ENCODE measurements around the gene ITM2C. TPM values are rescaled to one million over a fixed set of nuclear protein-coding genes. Genes with fewer than 3 reads are reported as not detected.

ITM2C gene
- total RNA-seq, 2 experiments from 2014 or later = 19.8 to 21.5 TPM

DNA sequence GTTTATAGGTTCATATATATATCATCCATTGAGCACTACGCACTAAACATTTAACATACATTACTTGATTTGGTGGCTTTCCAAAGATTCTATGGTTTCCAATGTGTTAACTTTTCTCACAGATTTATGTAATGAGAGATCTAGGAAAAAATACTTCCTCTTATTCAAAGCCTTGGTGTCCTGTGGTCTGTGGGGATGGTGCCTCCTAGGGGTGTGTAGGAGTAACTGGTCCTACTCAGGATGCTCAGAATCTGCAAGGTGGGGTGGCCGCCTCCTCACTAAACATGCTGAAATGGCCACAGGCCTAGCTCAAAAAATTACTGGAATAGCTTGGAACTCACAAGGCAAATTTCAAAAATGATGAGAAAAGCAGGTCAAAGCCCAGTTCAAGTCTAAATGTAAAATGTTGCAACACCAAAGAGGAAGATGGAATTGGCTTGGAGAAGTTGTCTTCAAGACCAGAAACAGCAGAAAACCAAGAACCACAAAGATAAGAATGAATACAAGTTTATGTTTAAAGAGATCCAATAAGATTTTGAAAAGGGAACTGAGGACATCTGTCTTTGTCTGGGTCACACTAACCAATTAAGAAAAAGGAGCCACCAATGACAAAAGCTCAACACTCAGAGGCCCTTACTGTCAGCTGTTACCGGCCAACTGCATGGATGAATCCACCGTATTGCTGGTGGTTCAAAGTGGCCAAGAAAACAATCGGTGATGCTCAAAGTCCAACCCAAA is 48.8 kb downstream of the ITM2C start:
- intact Hi-C loops (cut with DNase I, micrococcal nuclease) = loop anchor here in 1 of 2 experiments (5.0 kb wide), 2 partner anchors 66 to 86 kb away; no protein-coding TSS in a partner anchor
- CTCF ChIA-PET = interaction anchor here (1.6 kb wide), 1 partner anchor 74 kb away, joined by 4 read pairs; no protein-coding TSS in a partner anchor

DNA sequence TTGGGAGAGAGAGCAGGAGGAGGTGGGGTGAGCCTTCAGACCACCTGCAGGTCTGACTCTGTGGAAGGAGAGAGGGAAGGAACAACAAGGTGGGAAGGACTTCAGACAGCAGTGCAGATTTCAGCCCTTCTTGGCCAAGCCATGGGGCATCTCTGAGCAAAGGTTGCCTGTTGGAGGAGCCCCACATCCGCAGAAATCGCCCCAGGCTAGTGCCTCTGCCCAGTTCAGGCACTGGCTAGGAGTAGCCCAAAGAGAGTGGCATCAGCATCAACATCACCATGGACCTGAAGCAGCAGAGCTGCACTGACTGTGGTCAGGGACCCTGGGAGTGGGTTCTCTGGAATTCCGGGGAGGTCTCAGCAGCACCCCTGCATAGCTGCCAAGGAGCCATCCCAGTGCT is 50.1 kb downstream of the ITM2C start:
- H3K4me3 ChIP-seq (ENCODE audit: low read length) = no peak overlapping the region
- no peak overlapping the region for H3K27ac Mint-ChIP-seq
- H3K36me3 ChIP-seq (ENCODE audit: insufficient read depth, low read length) = peaks cover 8% of the 10 kb centered on the region
- DNase-seq = peak in 1 of 14 experiments; percentile 27
- no peaks in the 10 kb centered on the region for H3K27me3 Mint-ChIP-seq
- no peaks in the 10 kb centered on the region for H3K9me3 Mint-ChIP-seq
- ATAC-seq (ENCODE audit: poor library complexity) = no peak
- ChIA-PET POLR2A (no interaction called here), CTCF (no interaction called here)
- H3K36me3 Mint-ChIP-seq (ENCODE audit: low read depth) = peaks cover 12% of the 10 kb centered on the region
- no peaks in the 10 kb centered on the region for H3K27me3 ChIP-seq (ENCODE audit: control insufficient read depth in 1 of 2, insufficient read depth in 2 of 2, low read length in 2 of 2)
- H3K4me3 Mint-ChIP-seq = no peak overlapping the region
- H3K4me1 ChIP-seq (ENCODE audit: insufficient read depth, low read length) = no peaks in the 10 kb centered on the region
- H3K9me3 ChIP-seq (ENCODE audit: control insufficient read depth in 1 of 2, insufficient read depth in 1 of 2, low read length in 2 of 2) = no peaks in the 10 kb centered on the region
- H3K4me1 Mint-ChIP-seq (ENCODE audit: low read depth) = peaks cover 25% of the 10 kb centered on the region
- H3K27ac ChIP-seq (ENCODE audit: low read depth in 1 of 2, low read length in 2 of 2) = no peak overlapping the region
- intact Hi-C loops (cut with DNase I, micrococcal nuclease) = loop anchor here in 1 of 2 experiments (5.0 kb wide), 2 partner anchors 68 to 88 kb away; no protein-coding TSS in a partner anchor
- TF ChIP-seq, protein P1, sequence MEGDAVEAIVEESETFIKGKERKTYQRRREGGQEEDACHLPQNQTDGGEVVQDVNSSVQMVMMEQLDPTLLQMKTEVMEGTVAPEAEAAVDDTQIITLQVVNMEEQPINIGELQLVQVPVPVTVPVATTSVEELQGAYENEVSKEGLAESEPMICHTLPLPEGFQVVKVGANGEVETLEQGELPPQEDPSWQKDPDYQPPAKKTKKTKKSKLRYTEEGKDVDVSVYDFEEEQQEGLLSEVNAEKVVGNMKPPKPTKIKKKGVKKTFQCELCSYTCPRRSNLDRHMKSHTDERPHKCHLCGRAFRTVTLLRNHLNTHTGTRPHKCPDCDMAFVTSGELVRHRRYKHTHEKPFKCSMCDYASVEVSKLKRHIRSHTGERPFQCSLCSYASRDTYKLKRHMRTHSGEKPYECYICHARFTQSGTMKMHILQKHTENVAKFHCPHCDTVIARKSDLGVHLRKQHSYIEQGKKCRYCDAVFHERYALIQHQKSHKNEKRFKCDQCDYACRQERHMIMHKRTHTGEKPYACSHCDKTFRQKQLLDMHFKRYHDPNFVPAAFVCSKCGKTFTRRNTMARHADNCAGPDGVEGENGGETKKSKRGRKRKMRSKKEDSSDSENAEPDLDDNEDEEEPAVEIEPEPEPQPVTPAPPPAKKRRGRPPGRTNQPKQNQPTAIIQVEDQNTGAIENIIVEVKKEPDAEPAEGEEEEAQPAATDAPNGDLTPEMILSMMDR (IDR thresholded peaks at IDR 0.05) = no peak

More for the DNA sequence above, 48.8 kb downstream of the ITM2C start:
- H3K27ac ChIP-seq (ENCODE audit: low read depth in 1 of 2, low read length in 2 of 2) = no peak overlapping the region
- H3K9me3 Mint-ChIP-seq = no peaks in the 10 kb centered on the region
- peak; percentile 60 for ATAC-seq (ENCODE audit: poor library complexity)
- peaks cover 7% of the 10 kb centered on the region for H3K4me1 ChIP-seq (ENCODE audit: insufficient read depth, low read length)
- no peak overlapping the region for H3K27ac Mint-ChIP-seq
- H3K36me3 ChIP-seq (ENCODE audit: insufficient read depth, low read length) = peaks cover 17% of the 10 kb centered on the region
- H3K36me3 Mint-ChIP-seq (ENCODE audit: low read depth) = peaks cover 19% of the 10 kb centered on the region
- no peaks in the 10 kb centered on the region for H3K27me3 ChIP-seq (ENCODE audit: control insufficient read depth in 1 of 2, insufficient read depth in 2 of 2, low read length in 2 of 2)
- no peak overlapping the region for H3K4me3 Mint-ChIP-seq
- peak in 6 of 14 experiments; percentile 23 to 62 (median 40) for DNase-seq
- TF ChIP-seq, protein P1 (IDR thresholded peaks at IDR 0.05) = peak; percentile 48
- POLR2A ChIA-PET = no interaction called here
- no peaks in the 10 kb centered on the region for H3K27me3 Mint-ChIP-seq
- peaks cover 23% of the 10 kb centered on the region for H3K4me1 Mint-ChIP-seq (ENCODE audit: low read depth)
- no peak overlapping the region for H3K4me3 ChIP-seq (ENCODE audit: low read length)
- H3K9me3 ChIP-seq (ENCODE audit: control insufficient read depth in 1 of 2, insufficient read depth in 1 of 2, low read length in 2 of 2) = no peaks in the 10 kb centered on the region

DNA sequence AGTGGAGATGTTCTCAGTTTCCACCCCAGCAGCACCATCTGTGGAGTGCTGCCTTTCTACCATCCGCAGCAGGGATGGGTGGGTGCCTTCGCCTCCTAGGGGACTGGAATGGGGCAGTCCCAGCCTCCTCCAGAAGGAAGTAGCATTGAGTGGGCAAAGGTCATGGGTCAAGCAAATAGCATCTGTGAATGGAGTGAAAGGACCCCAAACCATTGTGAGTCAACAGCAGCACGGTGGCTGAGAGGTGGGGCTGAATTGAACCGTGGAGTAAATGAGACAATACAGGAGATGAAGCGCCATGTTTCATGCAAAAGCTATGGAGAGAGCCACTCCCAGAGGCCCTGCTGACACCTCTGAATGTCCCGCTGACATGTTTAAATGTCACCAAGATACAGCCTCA is 50.6 kb downstream of the ITM2C start:
- Mint-ChIP-seq H3K36me3 (ENCODE audit: low read depth) (peaks cover 8% of the 10 kb centered on the region), H3K9me3 (no peaks in the 10 kb centered on the region), H3K4me3 (no peak overlapping the region), H3K4me1 (ENCODE audit: low read depth) (peaks cover 29% of the 10 kb centered on the region), H3K27ac (no peak overlapping the region), H3K27me3 (no peaks in the 10 kb centered on the region)
- POLR2A ChIA-PET = no interaction called here
- H3K4me3 ChIP-seq (ENCODE audit: low read length) = no peak overlapping the region
- no peaks in the 10 kb centered on the region for H3K27me3 ChIP-seq (ENCODE audit: control insufficient read depth in 1 of 2, insufficient read depth in 2 of 2, low read length in 2 of 2)
- no peaks in the 10 kb centered on the region for H3K4me1 ChIP-seq (ENCODE audit: insufficient read depth, low read length)
- no peaks in the 10 kb centered on the region for H3K9me3 ChIP-seq (ENCODE audit: control insufficient read depth in 1 of 2, insufficient read depth in 1 of 2, low read length in 2 of 2)
- no peak overlapping the region for H3K27ac ChIP-seq (ENCODE audit: low read depth in 1 of 2, low read length in 2 of 2)
- H3K36me3 ChIP-seq (ENCODE audit: insufficient read depth, low read length) = peaks cover 5% of the 10 kb centered on the region
- intact Hi-C loops (cut with DNase I, micrococcal nuclease) = no loop called here
- no peak for ATAC-seq (ENCODE audit: poor library complexity)
- CTCF ChIA-PET = no interaction called here
- TF ChIP-seq, protein P1 (IDR thresholded peaks at IDR 0.05) = no peak
- peak in 1 of 14 experiments; percentile 25 for DNase-seq
